ENCODE data around the gene CAMKMT. TPM values are rescaled to one million over a fixed set of nuclear protein-coding genes. Genes with fewer than 3 reads are reported as not detected.
A peak's percentile ranks its signal among the peaks of the same experiment; 100 is the strongest.

CAMKMT gene
- 10 to 100 TPM in 2 of 4 donors, 1 to 10 TPM in 2; 2.9 to 18.8 (median 11.2) TPM for total RNA-seq

- Histone ChIP-seq H3K9me3 (no peaks in the 10 kb centered on the region), H3K27me3 (no peaks in the 10 kb centered on the region), H3K27ac (peak within 1 kb of the TSS; percentile 97 to 98), H3K36me3 (no peaks in the 10 kb centered on the region), H3K4me1 (peaks cover 0 to 5% of the 10 kb centered on the region in 2 donors), H3K4me3 (peak within 1 kb of the TSS; percentile 76 to 99)
- intact Hi-C loops (cut with DNase I; ENCODE audit: low total_unique reads) = no loop called here
- peak; percentile 97 to 99 for DNase-seq
- TF ChIP-seq CTCF (IDR thresholded peaks at IDR 0.05) = peak in 2 of 4 experiments; percentile 3 to 19
- TF ChIP-seq POLR2A (IDR thresholded peaks at IDR 0.05) = peak; percentile 61 to 68
Measured at GRCh38 chr2:44361330-44362206, at the start of gene CAMKMT, which contains the start of gene PREPL. TSS of gene CAMKMT (plus strand) at chr2:44361947. TSS of gene PREPL (minus strand) at chr2:44361494. CDS start at chr2:44346342, 15,152 bp downstream.

DNA sequence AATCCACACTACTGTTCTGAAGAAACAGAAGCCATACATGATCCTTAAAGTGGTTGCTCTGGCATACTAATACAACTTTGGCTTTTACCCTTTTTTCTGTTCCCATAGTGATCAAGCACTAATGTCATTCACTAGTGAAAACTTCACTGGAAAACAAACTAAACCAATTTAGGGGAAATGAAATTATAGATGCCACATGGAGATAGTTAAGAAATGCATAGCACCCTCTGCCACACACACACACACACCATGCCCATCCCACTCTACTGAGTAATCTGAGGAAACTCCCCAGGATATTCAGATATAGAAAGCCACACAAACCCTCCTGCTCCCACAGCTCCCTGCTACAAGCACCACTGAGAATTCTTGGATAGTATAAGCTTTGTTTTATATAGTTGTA is 47.4 kb upstream of the CAMKMT start:
- peaks cover 0 to 20% of the 10 kb centered on the region in 2 donors for H3K9me3 ChIP-seq
- TF ChIP-seq POLR2A (IDR thresholded peaks at IDR 0.05) = no peak
- no peak for TF ChIP-seq CTCF (IDR thresholded peaks at IDR 0.05)
- no peak overlapping the region for H3K4me3 ChIP-seq
- intact Hi-C loops (cut with DNase I; ENCODE audit: low total_unique reads) = no loop called here
- no peaks in the 10 kb centered on the region for H3K36me3 ChIP-seq
- H3K4me1 ChIP-seq = no peaks in the 10 kb centered on the region
- DNase-seq = no peak
- H3K27ac ChIP-seq = no peak overlapping the region
- no peaks in the 10 kb centered on the region for H3K27me3 ChIP-seq

- Histone ChIP-seq H3K27ac (no peak overlapping the region), H3K27me3 (no peaks in the 10 kb centered on the region), H3K9me3 (peaks cover 0 to 4% of the 10 kb centered on the region in 2 donors), H3K36me3 (no peaks in the 10 kb centered on the region), H3K4me3 (no peak overlapping the region), H3K4me1 (no peaks in the 10 kb centered on the region)
- intact Hi-C loops (cut with DNase I; ENCODE audit: low total_unique reads) = no loop called here
- DNase-seq = no peak
- TF ChIP-seq POLR2A (IDR thresholded peaks at IDR 0.05) (no peak), CTCF (IDR thresholded peaks at IDR 0.05) (no peak)
Measured at GRCh38 chr2:44315945-44316344, 45.8 kb upstream of the CAMKMT start.

GRCh38 chr2:44320832-44321231 is 40.9 kb upstream of the CAMKMT start:
- no peak for DNase-seq
- Histone ChIP-seq H3K27ac (no peak overlapping the region), H3K9me3 (no peaks in the 10 kb centered on the region), H3K4me3 (no peak overlapping the region), H3K27me3 (no peaks in the 10 kb centered on the region), H3K36me3 (peaks cover 0 to 4% of the 10 kb centered on the region in 2 donors), H3K4me1 (peaks cover 0 to 8% of the 10 kb centered on the region in 2 donors)
- TF ChIP-seq POLR2A (IDR thresholded peaks at IDR 0.05) (no peak), CTCF (IDR thresholded peaks at IDR 0.05) (no peak)
- intact Hi-C loops (cut with DNase I; ENCODE audit: low total_unique reads) = no loop called here

GRCh38 chr2:44321360-44321759 is 40.4 kb upstream of the CAMKMT start:
- TF ChIP-seq CTCF (IDR thresholded peaks at IDR 0.05) (no peak), POLR2A (IDR thresholded peaks at IDR 0.05) (no peak)
- intact Hi-C loops (cut with DNase I; ENCODE audit: low total_unique reads) = no loop called here
- peaks cover 0 to 4% of the 10 kb centered on the region in 2 donors for H3K36me3 ChIP-seq
- H3K4me1 ChIP-seq = peaks cover 0 to 8% of the 10 kb centered on the region in 2 donors
- no peak for DNase-seq
- no peak overlapping the region for H3K27ac ChIP-seq
- H3K9me3 ChIP-seq = no peaks in the 10 kb centered on the region
- no peak overlapping the region for H3K4me3 ChIP-seq
- H3K27me3 ChIP-seq = no peaks in the 10 kb centered on the region
